ENCODE measurements around the gene DYNC2H1.

DYNC2H1 gene

DNA sequence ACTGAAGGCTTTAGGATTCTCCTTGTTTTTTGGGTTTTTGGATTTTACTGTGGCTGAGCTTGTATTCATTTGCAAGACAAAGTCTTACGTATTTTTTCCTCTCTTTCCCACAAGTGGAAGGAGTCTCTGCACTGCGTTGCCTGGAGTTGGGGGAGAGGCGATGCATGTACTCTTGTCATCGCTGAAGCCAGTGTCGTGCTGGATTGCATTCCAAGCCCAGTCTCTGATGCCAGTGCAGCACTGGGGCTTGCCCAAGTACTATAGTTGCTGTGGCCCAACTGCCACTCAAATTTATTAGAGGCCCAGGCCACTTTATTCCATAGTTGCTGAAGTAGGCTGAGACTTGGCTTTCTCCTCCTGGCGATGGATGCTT is 230.2 kb downstream of the DYNC2H1 start:
- Histone ChIP-seq H3K36me3 (ENCODE audit: control insufficient read depth, insufficient read depth, low read length, severe bottlenecking) (peaks cover 3% of the 10 kb centered on the region), H3K27me3 (replicated peaks; ENCODE audit: control insufficient read depth, insufficient read depth, low read length) (no peaks in the 10 kb centered on the region), H3K9ac (ENCODE audit: low read length) (no peak overlapping the region), H3K4me1 (ENCODE audit: control insufficient read depth, insufficient read depth, low read length) (no peaks in the 10 kb centered on the region), H3K9me3 (ENCODE audit: control insufficient read depth, low read length) (no peaks in the 10 kb centered on the region), H3K4me3 (ENCODE audit: low read length) (no peak overlapping the region)
- DNase-seq (ENCODE audit: low read depth): no peak

DNA sequence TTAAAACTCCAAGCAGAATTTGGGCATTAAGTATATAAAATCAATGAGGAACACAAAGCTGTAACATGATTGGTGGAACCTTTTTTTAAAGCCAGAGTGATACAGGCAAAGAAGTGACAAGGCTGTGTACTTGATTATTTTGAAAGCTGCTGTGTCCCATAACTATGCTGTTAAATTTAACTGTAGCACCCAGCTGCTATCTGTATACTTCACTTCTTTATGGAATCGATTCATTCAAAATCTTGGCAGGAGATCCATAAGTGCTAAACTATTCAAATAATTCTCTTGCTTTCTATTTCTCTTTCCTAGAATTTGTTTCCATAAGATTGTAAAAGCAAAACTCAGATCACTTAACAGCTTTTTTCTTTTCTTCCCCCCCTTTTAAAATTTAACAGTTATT is 231.7 kb downstream of the DYNC2H1 start:
- DNase-seq (ENCODE audit: low read depth): no peak
- H3K4me1 ChIP-seq (ENCODE audit: control insufficient read depth, insufficient read depth, low read length): no peaks in the 10 kb centered on the region

DNA sequence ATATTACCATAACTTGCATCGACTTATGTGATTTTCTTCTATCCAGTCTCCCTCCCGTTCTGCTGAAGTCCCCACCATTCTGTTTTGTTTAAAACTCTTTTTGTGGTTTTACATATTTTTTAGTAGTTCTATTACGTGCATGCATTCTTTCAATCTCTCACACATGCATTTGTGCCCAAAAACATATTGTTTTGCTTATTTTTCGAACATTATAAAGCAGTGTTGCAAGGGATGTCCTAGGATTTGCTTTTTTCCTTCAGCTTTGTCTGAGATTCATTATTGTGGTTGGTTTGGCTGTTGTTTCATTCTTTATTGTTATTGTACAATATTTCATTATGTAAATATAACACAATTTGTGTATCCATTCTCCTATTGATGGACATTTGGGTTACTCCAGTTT is 235.7 kb downstream of the DYNC2H1 start:
- DNase-seq (ENCODE audit: low read depth): peak; percentile 62

More for the DNA sequence above, 231.7 kb downstream of the DYNC2H1 start:
- H3K9ac ChIP-seq (ENCODE audit: low read length): no peak overlapping the region
- H3K4me3 ChIP-seq (ENCODE audit: low read length): no peak overlapping the region
- H3K27me3 ChIP-seq (replicated peaks; ENCODE audit: control insufficient read depth, insufficient read depth, low read length): no peaks in the 10 kb centered on the region
- no peaks in the 10 kb centered on the region for H3K9me3 ChIP-seq (ENCODE audit: control insufficient read depth, low read length)
- peaks cover 3% of the 10 kb centered on the region for H3K36me3 ChIP-seq (ENCODE audit: control insufficient read depth, insufficient read depth, low read length, severe bottlenecking)

DNA sequence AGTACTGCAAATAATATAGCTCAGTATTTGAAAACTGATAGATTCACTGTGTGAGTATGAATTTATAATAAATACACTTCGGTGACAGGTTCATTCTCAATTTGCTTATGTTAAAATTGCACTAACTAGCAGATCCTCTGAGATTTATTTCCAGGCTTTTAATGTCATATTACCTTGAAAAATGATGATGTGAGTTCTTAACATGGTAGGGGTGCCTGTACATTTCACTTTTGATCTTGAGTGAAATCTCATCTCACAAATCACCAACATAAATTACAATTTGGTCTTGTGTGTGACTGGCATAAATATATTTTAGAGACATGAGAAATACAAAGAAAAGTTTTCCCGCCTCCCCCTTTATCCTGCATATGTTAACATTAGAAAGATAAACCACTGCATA is 240.4 kb downstream of the DYNC2H1 start:
- H3K36me3 ChIP-seq (ENCODE audit: control insufficient read depth, insufficient read depth, low read length, severe bottlenecking): no peaks in the 10 kb centered on the region

More for the DNA sequence above, 235.7 kb downstream of the DYNC2H1 start:
- no peaks in the 10 kb centered on the region for H3K4me1 ChIP-seq (ENCODE audit: control insufficient read depth, insufficient read depth, low read length)
- no peak overlapping the region for H3K9ac ChIP-seq (ENCODE audit: low read length)
- no peaks in the 10 kb centered on the region for H3K9me3 ChIP-seq (ENCODE audit: control insufficient read depth, low read length)
- no peak overlapping the region for H3K4me3 ChIP-seq (ENCODE audit: low read length)
- H3K36me3 ChIP-seq (ENCODE audit: control insufficient read depth, insufficient read depth, low read length, severe bottlenecking): peaks cover 3% of the 10 kb centered on the region
- H3K27me3 ChIP-seq (replicated peaks; ENCODE audit: control insufficient read depth, insufficient read depth, low read length): no peaks in the 10 kb centered on the region

DNA sequence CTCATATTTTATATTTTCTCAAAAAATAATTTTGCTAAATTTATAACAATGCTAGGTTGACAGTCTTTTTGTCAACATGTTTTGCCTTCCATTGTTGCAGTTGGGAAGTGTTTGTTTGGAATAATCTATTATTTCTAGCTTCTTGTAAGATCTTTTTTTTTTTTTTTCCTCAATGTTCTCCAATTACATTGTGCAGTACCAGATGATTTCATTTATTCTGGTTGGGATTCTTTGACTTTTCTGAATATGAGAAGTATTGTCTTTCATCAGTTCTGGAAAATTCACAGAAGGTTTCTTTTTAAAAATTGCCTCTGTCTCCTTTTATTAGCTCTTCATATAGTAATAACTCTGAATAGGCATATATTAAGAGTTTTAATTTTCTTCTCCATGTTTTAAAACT is 245.4 kb downstream of the DYNC2H1 start:
- peak; percentile 52 for DNase-seq (ENCODE audit: low read depth)
- H3K9ac ChIP-seq (ENCODE audit: low read length): no peak overlapping the region
- no peaks in the 10 kb centered on the region for H3K27me3 ChIP-seq (replicated peaks; ENCODE audit: control insufficient read depth, insufficient read depth, low read length)

More for the DNA sequence above, 240.4 kb downstream of the DYNC2H1 start:
- no peaks in the 10 kb centered on the region for H3K4me1 ChIP-seq (ENCODE audit: control insufficient read depth, insufficient read depth, low read length)
- no peak overlapping the region for H3K4me3 ChIP-seq (ENCODE audit: low read length)
- no peak for DNase-seq (ENCODE audit: low read depth)
- H3K9me3 ChIP-seq (ENCODE audit: control insufficient read depth, low read length): no peaks in the 10 kb centered on the region
- no peaks in the 10 kb centered on the region for H3K27me3 ChIP-seq (replicated peaks; ENCODE audit: control insufficient read depth, insufficient read depth, low read length)
- no peak overlapping the region for H3K9ac ChIP-seq (ENCODE audit: low read length)

DNA sequence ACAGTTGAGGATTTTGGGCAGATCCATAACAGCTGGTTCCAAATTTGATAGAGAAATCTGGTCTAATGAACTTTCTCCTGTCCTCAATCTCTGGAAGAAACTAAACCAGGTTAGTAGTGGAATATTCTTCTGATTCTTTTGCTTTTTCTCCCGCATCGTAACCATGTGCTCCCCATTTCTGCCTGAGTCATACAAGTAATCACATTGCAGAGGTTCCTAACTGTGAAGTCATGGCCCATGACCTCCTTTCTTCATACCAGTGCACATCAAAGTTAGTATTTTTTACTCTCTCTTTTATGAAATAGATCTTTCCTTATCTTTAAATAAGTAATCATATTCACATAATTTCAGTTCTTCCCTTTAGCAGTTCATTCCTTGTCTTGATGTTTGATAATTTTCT is 249.0 kb downstream of the DYNC2H1 start:
- no peaks in the 10 kb centered on the region for H3K27me3 ChIP-seq (replicated peaks; ENCODE audit: control insufficient read depth, insufficient read depth, low read length)
- H3K9me3 ChIP-seq (ENCODE audit: control insufficient read depth, low read length): no peaks in the 10 kb centered on the region
- peaks cover 4% of the 10 kb centered on the region for H3K4me1 ChIP-seq (ENCODE audit: control insufficient read depth, insufficient read depth, low read length)
- no peak overlapping the region for H3K9ac ChIP-seq (ENCODE audit: low read length)
- no peaks in the 10 kb centered on the region for H3K36me3 ChIP-seq (ENCODE audit: control insufficient read depth, insufficient read depth, low read length, severe bottlenecking)
- H3K4me3 ChIP-seq (ENCODE audit: low read length): no peak overlapping the region
- DNase-seq (ENCODE audit: low read depth): no peak

More for the DNA sequence above, 245.4 kb downstream of the DYNC2H1 start:
- H3K4me3 ChIP-seq (ENCODE audit: low read length): no peak overlapping the region
- no peaks in the 10 kb centered on the region for H3K36me3 ChIP-seq (ENCODE audit: control insufficient read depth, insufficient read depth, low read length, severe bottlenecking)
- H3K9me3 ChIP-seq (ENCODE audit: control insufficient read depth, low read length): no peaks in the 10 kb centered on the region
- peaks cover 4% of the 10 kb centered on the region for H3K4me1 ChIP-seq (ENCODE audit: control insufficient read depth, insufficient read depth, low read length)

DNA sequence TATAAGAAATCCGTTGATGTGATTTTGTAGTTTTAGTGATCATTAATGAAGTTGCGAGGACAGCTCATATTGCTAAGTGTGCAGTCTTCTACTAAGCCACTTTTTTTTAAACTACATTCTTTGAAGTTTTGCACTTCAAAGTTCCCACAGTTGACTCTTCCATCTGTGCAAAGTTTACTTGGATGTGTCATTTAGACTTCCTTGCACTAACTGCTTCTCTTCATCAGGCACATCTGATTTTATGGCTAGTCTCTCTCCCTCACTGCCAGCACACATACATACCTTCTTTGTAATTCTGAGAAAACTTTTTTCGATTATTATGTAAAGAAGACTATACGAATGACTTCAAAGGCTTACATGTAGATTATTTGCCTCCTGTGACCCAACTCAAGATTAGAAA is 250.0 kb downstream of the DYNC2H1 start:
- no peaks in the 10 kb centered on the region for H3K27me3 ChIP-seq (replicated peaks; ENCODE audit: control insufficient read depth, insufficient read depth, low read length)
- H3K36me3 ChIP-seq (ENCODE audit: control insufficient read depth, insufficient read depth, low read length, severe bottlenecking): no peaks in the 10 kb centered on the region
- H3K4me3 ChIP-seq (ENCODE audit: low read length): no peak overlapping the region
- no peak for DNase-seq (ENCODE audit: low read depth)
- H3K4me1 ChIP-seq (ENCODE audit: control insufficient read depth, insufficient read depth, low read length): peaks cover 4% of the 10 kb centered on the region
- H3K9me3 ChIP-seq (ENCODE audit: control insufficient read depth, low read length): no peaks in the 10 kb centered on the region
- no peak overlapping the region for H3K9ac ChIP-seq (ENCODE audit: low read length)

DNA sequence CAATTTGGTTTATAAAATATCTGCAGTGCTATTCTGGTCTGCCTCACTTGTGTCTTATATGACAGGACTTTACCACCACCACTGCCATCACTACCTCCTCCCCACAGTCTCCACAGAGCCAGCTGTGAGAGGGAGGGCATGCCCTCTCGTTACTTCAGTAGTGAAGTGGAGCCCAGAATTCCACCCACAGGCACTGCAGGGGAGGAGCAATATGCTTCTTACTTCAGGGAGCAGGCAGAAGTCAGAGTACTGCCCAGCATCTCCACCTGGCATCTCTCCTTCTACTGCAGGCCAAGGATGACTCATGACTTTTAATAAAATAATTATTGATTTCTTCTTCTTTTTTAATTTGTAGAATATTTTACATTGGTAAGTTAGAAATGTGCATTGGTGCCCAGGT is 255.5 kb downstream of the DYNC2H1 start:
- no peak overlapping the region for H3K9ac ChIP-seq (ENCODE audit: low read length)
- no peaks in the 10 kb centered on the region for H3K27me3 ChIP-seq (replicated peaks; ENCODE audit: control insufficient read depth, insufficient read depth, low read length)
- no peaks in the 10 kb centered on the region for H3K9me3 ChIP-seq (ENCODE audit: control insufficient read depth, low read length)
- H3K4me1 ChIP-seq (ENCODE audit: control insufficient read depth, insufficient read depth, low read length): peaks cover 9% of the 10 kb centered on the region
- peaks cover 4% of the 10 kb centered on the region for H3K36me3 ChIP-seq (ENCODE audit: control insufficient read depth, insufficient read depth, low read length, severe bottlenecking)
- DNase-seq (ENCODE audit: low read depth): no peak
- H3K4me3 ChIP-seq (ENCODE audit: low read length): no peak overlapping the region

DNA sequence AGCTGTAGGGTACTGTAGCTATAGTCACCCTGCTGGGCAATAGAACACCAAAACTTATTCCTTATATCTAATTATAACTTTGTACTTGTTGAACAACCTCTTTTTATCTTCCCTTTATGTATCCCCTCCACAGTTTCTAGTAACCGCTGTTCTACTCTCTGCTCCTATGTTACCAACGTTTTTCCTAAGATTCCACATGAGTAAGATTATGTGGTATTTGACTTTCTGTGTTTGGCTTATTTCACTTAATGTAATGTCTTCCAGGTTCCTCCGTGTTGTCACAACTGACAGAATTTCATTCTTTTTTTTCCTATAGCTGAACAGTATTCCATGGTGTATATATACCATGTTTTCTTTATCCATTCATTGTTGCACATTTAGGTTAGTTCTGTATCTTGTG is 258.4 kb downstream of the DYNC2H1 start:
- peaks cover 7% of the 10 kb centered on the region for H3K36me3 ChIP-seq (ENCODE audit: control insufficient read depth, insufficient read depth, low read length, severe bottlenecking)

DNA sequence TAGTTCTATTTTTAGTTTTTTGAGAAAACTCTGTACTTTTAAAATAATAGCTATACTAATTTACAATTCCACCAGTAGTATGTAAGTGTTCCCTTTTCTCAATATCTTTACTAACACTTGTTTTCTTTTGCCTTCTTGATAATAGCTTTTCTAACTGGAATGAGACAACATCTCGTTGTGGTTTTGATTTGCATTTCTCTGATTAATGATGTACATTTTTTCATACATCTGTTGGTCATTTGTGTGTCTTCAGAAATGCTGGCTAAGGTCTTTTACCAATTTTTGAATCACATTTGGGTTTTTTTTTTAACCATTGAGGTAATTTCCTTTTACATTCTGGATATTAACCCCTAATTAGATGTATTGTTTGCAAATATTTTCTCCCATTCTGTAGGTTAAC is 258.9 kb downstream of the DYNC2H1 start:
- peak; percentile 37 for DNase-seq (ENCODE audit: low read depth)
- Histone ChIP-seq H3K27me3 (replicated peaks; ENCODE audit: control insufficient read depth, insufficient read depth, low read length) (no peaks in the 10 kb centered on the region), H3K36me3 (ENCODE audit: control insufficient read depth, insufficient read depth, low read length, severe bottlenecking) (peaks cover 7% of the 10 kb centered on the region), H3K4me1 (ENCODE audit: control insufficient read depth, insufficient read depth, low read length) (peaks cover 9% of the 10 kb centered on the region), H3K9ac (ENCODE audit: low read length) (no peak overlapping the region), H3K9me3 (ENCODE audit: control insufficient read depth, low read length) (peaks cover 7% of the 10 kb centered on the region), H3K4me3 (ENCODE audit: low read length) (peak overlapping the region; percentile 36)

More for the DNA sequence above, 258.4 kb downstream of the DYNC2H1 start:
- peak; percentile 54 for DNase-seq (ENCODE audit: low read depth)
- peaks cover 6% of the 10 kb centered on the region for H3K9me3 ChIP-seq (ENCODE audit: control insufficient read depth, low read length)
- H3K4me3 ChIP-seq (ENCODE audit: low read length): peak overlapping the region; percentile 36
- H3K4me1 ChIP-seq (ENCODE audit: control insufficient read depth, insufficient read depth, low read length): peaks cover 9% of the 10 kb centered on the region
- no peak overlapping the region for H3K9ac ChIP-seq (ENCODE audit: low read length)
- H3K27me3 ChIP-seq (replicated peaks; ENCODE audit: control insufficient read depth, insufficient read depth, low read length): no peaks in the 10 kb centered on the region

DNA sequence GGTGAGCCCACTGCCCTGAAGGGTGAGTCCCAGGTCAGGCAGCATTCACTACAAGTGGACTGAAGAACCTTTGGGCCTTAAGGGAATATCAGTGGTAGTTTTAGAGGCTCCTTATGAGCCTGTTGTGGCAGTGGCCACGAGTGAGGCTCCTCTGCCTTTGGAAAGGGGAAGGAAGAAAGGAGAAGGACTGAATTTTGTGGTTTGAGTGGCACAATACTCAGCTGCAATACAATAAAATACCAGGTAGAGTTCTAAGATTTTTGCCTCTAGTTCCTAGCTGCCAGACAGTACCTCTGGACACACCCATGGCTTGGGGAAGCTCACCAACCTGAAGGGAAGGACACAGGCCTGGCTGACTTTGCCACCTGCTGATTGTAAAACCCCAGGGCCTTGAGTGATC is 260.9 kb downstream of the DYNC2H1 start:
- no peak for DNase-seq (ENCODE audit: low read depth)
- no peak overlapping the region for H3K9ac ChIP-seq (ENCODE audit: low read length)
- peaks cover 7% of the 10 kb centered on the region for H3K36me3 ChIP-seq (ENCODE audit: control insufficient read depth, insufficient read depth, low read length, severe bottlenecking)
- H3K4me3 ChIP-seq (ENCODE audit: low read length): no peak overlapping the region
- H3K9me3 ChIP-seq (ENCODE audit: control insufficient read depth, low read length): peaks cover 15% of the 10 kb centered on the region
- peaks cover 9% of the 10 kb centered on the region for H3K4me1 ChIP-seq (ENCODE audit: control insufficient read depth, insufficient read depth, low read length)
- no peaks in the 10 kb centered on the region for H3K27me3 ChIP-seq (replicated peaks; ENCODE audit: control insufficient read depth, insufficient read depth, low read length)

DNA sequence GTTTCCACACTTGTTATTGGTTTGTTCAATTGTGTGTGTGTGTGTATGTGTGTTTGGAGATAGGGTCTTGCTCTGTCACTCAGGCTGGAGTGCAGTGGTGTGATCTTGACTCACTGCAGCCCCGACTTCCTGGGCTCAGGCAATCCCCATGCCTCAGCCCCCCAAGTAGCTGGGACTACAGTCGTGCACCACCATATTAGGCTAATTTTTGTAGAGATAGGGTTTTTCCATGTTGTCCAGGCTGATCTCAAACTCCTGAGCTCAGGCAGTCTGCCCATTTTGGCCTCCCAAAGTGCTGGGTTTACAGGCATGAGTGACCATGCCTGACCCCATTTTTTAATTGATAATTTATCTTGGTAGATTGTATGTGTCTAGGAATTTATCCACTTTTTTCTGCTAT is 263.7 kb downstream of the DYNC2H1 start:
- Histone ChIP-seq H3K4me3 (ENCODE audit: low read length) (no peak overlapping the region), H3K9ac (ENCODE audit: low read length) (no peak overlapping the region), H3K9me3 (ENCODE audit: control insufficient read depth, low read length) (peaks cover 22% of the 10 kb centered on the region), H3K4me1 (ENCODE audit: control insufficient read depth, insufficient read depth, low read length) (peaks cover 5% of the 10 kb centered on the region), H3K36me3 (ENCODE audit: control insufficient read depth, insufficient read depth, low read length, severe bottlenecking) (peaks cover 7% of the 10 kb centered on the region), H3K27me3 (replicated peaks; ENCODE audit: control insufficient read depth, insufficient read depth, low read length) (no peaks in the 10 kb centered on the region)
- no peak for DNase-seq (ENCODE audit: low read depth)

Measured in adipocyte (in vitro differentiated cells).